OCI-LY1 (cell line): ENCODE measurements around the gene P3H2.

Experiments used
- H2AFZ ChIP-seq: fragments of 200-600 bp; sonication (generic), shearing (Covaris generic); 2 replicates; pipeline ENCODE4 v1.6.0; 2014; ENCODE audit warnings: antibody characterized with exemption, mild to moderate bottlenecking, low read length
- H3F3A ChIP-seq: fragments of 200-600 bp; sonication (generic), shearing (Covaris generic); 2 replicates; pipeline ENCODE4 v1.6.0; 2014; ENCODE audit warnings: mild to moderate bottlenecking, antibody characterized with exemption, low read length, moderate library complexity; ENCODE audit not compliant: insufficient read depth
- H3K27ac ChIP-seq: fragments of 200-600 bp; sonication (generic); 2 replicates; pipeline ENCODE4 v1.5.1; 2014; ENCODE audit warnings: low read length, mixed run types, mild to moderate bottlenecking, low read depth; ENCODE audit not compliant: poor library complexity, severe bottlenecking
- H3K27me3 ChIP-seq: fragments of 200-600 bp; sonication (generic); 2 replicates; pipeline ENCODE4 v1.6.0; 2014; ENCODE audit warnings: antibody characterized with exemption, mild to moderate bottlenecking, low read length, moderate library complexity; ENCODE audit not compliant: insufficient read depth
- H3K36me3 ChIP-seq: fragments of 200-600 bp; sonication (generic); 2 replicates; pipeline ENCODE4 v1.6.1; 2014; ENCODE audit warnings: mild to moderate bottlenecking, antibody characterized with exemption, low read length, moderate library complexity, mixed read lengths; ENCODE audit not compliant: insufficient read depth
- H3K4me1 ChIP-seq: fragments of 200-600 bp; sonication (generic); 2 replicates; pipeline ENCODE4 v1.5.1; 2014; ENCODE audit warnings: mild to moderate bottlenecking, low read length, moderate library complexity; ENCODE audit not compliant: insufficient read depth, severe bottlenecking
- H3K4me2 ChIP-seq: fragments of 200-600 bp; sonication (generic), shearing (Covaris generic); 2 replicates; pipeline ENCODE4 v1.6.1; 2014; ENCODE audit warnings: low read length
- H3K4me3 ChIP-seq: fragments of 200-600 bp; sonication (generic); 2 replicates; pipeline ENCODE4 v1.5.1; 2014; ENCODE audit warnings: low read length, low read depth, mild to moderate bottlenecking, mixed read lengths; ENCODE audit not compliant: poor library complexity, severe bottlenecking
- H3K79me2 ChIP-seq: fragments of 200-600 bp; shearing (Covaris generic); 2 replicates; pipeline ENCODE4 v1.6.1; 2016; ENCODE audit warnings: mixed run types, low read length, mixed read lengths; ENCODE audit not compliant: insufficient read depth
- H3K9ac ChIP-seq: fragments of 200-600 bp; sonication (generic), shearing (Covaris generic); 2 replicates; pipeline ENCODE4 v1.6.1; 2014; ENCODE audit warnings: mild to moderate bottlenecking, low read length, mixed read lengths
- H3K9me2 ChIP-seq: fragments of 200-600 bp; sonication (generic), shearing (Covaris generic); 2 replicates; pipeline ENCODE4 v1.6.1; 2014; ENCODE audit warnings: low read depth, mild to moderate bottlenecking, low read length, mixed read lengths
- H3K9me3 ChIP-seq: fragments of 200-600 bp; shearing (Covaris generic); 2 replicates; pipeline ENCODE4 v1.6.1; 2014; ENCODE audit warnings: low read length, mixed read lengths
- H4K20me1 ChIP-seq: fragments of 200-600 bp; sonication (generic), shearing (Covaris generic); 2 replicates; pipeline ENCODE4 v1.6.0; 2016; ENCODE audit warnings: mild to moderate bottlenecking, low read length; ENCODE audit not compliant: insufficient read depth
- CTCF ChIP-seq: fragments of 200-600 bp; sonication (generic), shearing (Covaris generic); IDR thresholded peaks from 2 replicates; pipeline ENCODE4 v1.5.1; 2017; ENCODE audit warnings: mild to moderate bottlenecking, antibody characterized with exemption, low read length, moderate library complexity, mixed read lengths
- EZH2 ChIP-seq: fragments of 200-600 bp; sonication (generic), shearing (Covaris generic); IDR thresholded peaks from 2 replicates; pipeline ENCODE4 v1.8.0; 2017; ENCODE audit warnings: borderline replicate concordance, mixed run types, mild to moderate bottlenecking, antibody characterized with exemption, low read length, moderate library complexity, mixed read lengths

The P3H2 gene

GRCh38 chr3:190003681-190004123 lies 117.0 kb downstream of the P3H2 start:
- H3K4me3 ChIP-seq = no peak overlapping the region
- H3K9me3 ChIP-seq = no peaks in the 10 kb centered on the region
- H3K27ac ChIP-seq = no peak overlapping the region
- H3K4me2 ChIP-seq = no peak overlapping the region
- H3K4me1 ChIP-seq = no peaks in the 10 kb centered on the region
- H2AFZ ChIP-seq = no peak overlapping the region
- TF ChIP-seq EZH2 (no peak), CTCF (no peak)
- H3K79me2 ChIP-seq = no peaks in the 10 kb centered on the region
- no peaks in the 10 kb centered on the region for H3K27me3 ChIP-seq
- H3K36me3 ChIP-seq = no peaks in the 10 kb centered on the region
- no peaks in the 10 kb centered on the region for H3K9me2 ChIP-seq
- H3F3A ChIP-seq = no peaks in the 10 kb centered on the region
- H4K20me1 ChIP-seq = no peaks in the 10 kb centered on the region
- no peak overlapping the region for H3K9ac ChIP-seq

GRCh38 chr3:190003068-190003467 lies 117.6 kb downstream of the P3H2 start:
- Histone ChIP-seq H3K4me2 (no peak overlapping the region), H3K9me2 (no peaks in the 10 kb centered on the region), H3K4me3 (no peak overlapping the region), H3K36me3 (no peaks in the 10 kb centered on the region), H4K20me1 (no peaks in the 10 kb centered on the region), H3K79me2 (no peaks in the 10 kb centered on the region), H3K27ac (no peak overlapping the region), H3K4me1 (no peaks in the 10 kb centered on the region), H3K27me3 (no peaks in the 10 kb centered on the region), H3K9ac (no peak overlapping the region), H3F3A (no peaks in the 10 kb centered on the region), H3K9me3 (no peaks in the 10 kb centered on the region), H2AFZ (no peak overlapping the region)
- no peak for TF ChIP-seq EZH2

- Histone ChIP-seq H3F3A (no peaks in the 10 kb centered on the region), H3K9me2 (no peaks in the 10 kb centered on the region), H3K27me3 (no peaks in the 10 kb centered on the region), H3K9me3 (no peaks in the 10 kb centered on the region), H4K20me1 (no peaks in the 10 kb centered on the region), H3K4me3 (no peak overlapping the region), H3K4me2 (no peak overlapping the region), H3K36me3 (no peaks in the 10 kb centered on the region), H3K79me2 (no peaks in the 10 kb centered on the region), H2AFZ (no peak overlapping the region), H3K9ac (no peak overlapping the region), H3K27ac (no peak overlapping the region), H3K4me1 (no peaks in the 10 kb centered on the region)
- TF ChIP-seq EZH2 (no peak), CTCF (no peak)
Measured at GRCh38 chr3:190001426-190001825, 119.3 kb downstream of the P3H2 start.

- TF ChIP-seq EZH2 (no peak), CTCF (no peak)
- Histone ChIP-seq H3K4me2 (no peak overlapping the region), H3K79me2 (no peaks in the 10 kb centered on the region), H3F3A (no peaks in the 10 kb centered on the region), H3K9ac (no peak overlapping the region), H2AFZ (no peak overlapping the region), H3K4me1 (no peaks in the 10 kb centered on the region), H3K9me2 (no peaks in the 10 kb centered on the region), H3K27me3 (no peaks in the 10 kb centered on the region), H3K36me3 (no peaks in the 10 kb centered on the region), H3K4me3 (no peak overlapping the region), H3K27ac (no peak overlapping the region), H3K9me3 (no peaks in the 10 kb centered on the region), H4K20me1 (no peaks in the 10 kb centered on the region)
Measured at GRCh38 chr3:190000861-190001196, 119.9 kb downstream of the P3H2 start.
